NCI-H510A (cell line): ENCODE results near the gene ZNF516.

Experiments
- DNase-seq: peaks from one replicate; lab custom pipeline; 2025; lab: John Stamatoyannopoulos, UW

The ZNF516 gene

GRCh38 chr18:76339246-76339620, 155.8 kb downstream of the ZNF516 start:
- no peak for DNase-seq

GRCh38 chr18:76338619-76339245, 156.3 kb downstream of the ZNF516 start:
- DNase-seq = no peak

GRCh38 chr18:76338088-76338487, 157.0 kb downstream of the ZNF516 start:
- no peak for DNase-seq

- DNase-seq = no peak
Measured at GRCh38 chr18:76335859-76336640, 159.0 kb downstream of the ZNF516 start.

- no peak for DNase-seq
Measured at GRCh38 chr18:76328140-76328539, 166.9 kb downstream of the ZNF516 start.

GRCh38 chr18:76323891-76324290, 171.2 kb downstream of the ZNF516 start:
- DNase-seq = no peak

GRCh38 chr18:76322686-76323085, 172.4 kb downstream of the ZNF516 start:
- no peak for DNase-seq

- DNase-seq = no peak
Measured at GRCh38 chr18:76319366-76319765, 175.7 kb downstream of the ZNF516 start.

GRCh38 chr18:76318607-76319006, 176.4 kb downstream of the ZNF516 start:
- DNase-seq = no peak

- DNase-seq = no peak
Measured at GRCh38 chr18:76317136-76317535, 177.9 kb downstream of the ZNF516 start.

GRCh38 chr18:76315722-76316230, 179.3 kb downstream of the ZNF516 start:
- DNase-seq = no peak

- DNase-seq = no peak
Measured at GRCh38 chr18:76314496-76314895, 180.5 kb downstream of the ZNF516 start.

- no peak for DNase-seq
Measured at GRCh38 chr18:76314015-76314414, 181.0 kb downstream of the ZNF516 start.
